HEK293 (cell line): ENCODE results near the gene ARMH3.
"Not testable (repeated sequence)": the region's sequence is repeated elsewhere in the genome, so short reads cannot be mapped to it uniquely, and the experiment has no call there.

ENCODE experiments used
- CTCF ChIA-PET: fragments of 350-600 bp; formaldehyde crosslinking; extraction: SDS; loops from one replicate; lab custom pipeline; 2021; ENCODE audit warnings: antibody characterized with exemption; lab: Yijun Ruan, JAX
- POLR2A ChIA-PET: fragments of 300-600 bp; formaldehyde crosslinking; extraction: SDS; loops from one replicate; lab custom pipeline; 2020; ENCODE audit warnings: antibody characterized with exemption, inconsistent platforms; lab: Yijun Ruan, JAX
- H3K27ac ChIP-seq: fragments of 200-500 bp; sonication (Bioruptor generic); 2 replicates; pipeline ENCODE4 v1.5.1; 2014; ENCODE audit warnings: low read depth, low read length, control low read depth, inconsistent platforms; ENCODE audit errors: extremely low read depth
- H3K36me3 ChIP-seq, 2 experiments: fragments of 200-500 bp in 1 of 2; sonication (Bioruptor generic) in 1 of 2; 1 replicate in 1 of 2; 2 replicates in 1 of 2; pipeline ENCODE4 v1.5.1; 2014 to 2017; ENCODE audit warnings: inconsistent platforms in 2 of 2, low read length in 2 of 2; ENCODE audit not compliant: control insufficient read depth in 2 of 2, insufficient read depth in 1 of 2
- H3K4me1 ChIP-seq: fragments of 200-500 bp; sonication (Bioruptor generic); 2 replicates; pipeline ENCODE4 v1.5.1; 2014; ENCODE audit warnings: mild to moderate bottlenecking, low read length, inconsistent platforms; ENCODE audit not compliant: control insufficient read depth, insufficient read depth
- H3K4me3 ChIP-seq: 2 replicates; pipeline ENCODE4 v1.5.1; 2011; ENCODE audit warnings: low read depth, mild to moderate bottlenecking, control low read depth, low read length, moderate library complexity
- H3K9me3 ChIP-seq: fragments of 200-500 bp; sonication (Bioruptor generic); 2 replicates; pipeline ENCODE4 v1.5.1; 2014; ENCODE audit warnings: low read depth, low read length, inconsistent platforms; ENCODE audit not compliant: control insufficient read depth, insufficient read depth
- ATF2 ChIP-seq: fragments of 450-650 bp; formaldehyde crosslinking; IDR thresholded peaks from 2 replicates; pipeline ENCODE4 v1.5.1; 2016; ENCODE audit warnings: missing biosample characterization, missing genetic modification characterization, low read depth
- GLI4 ChIP-seq: fragments of 450-650 bp; formaldehyde crosslinking; IDR thresholded peaks from 2 replicates; pipeline ENCODE4 v1.5.1; 2016; ENCODE audit warnings: missing biosample characterization, missing genetic modification characterization
- KLF1 ChIP-seq: fragments of 450-650 bp; formaldehyde crosslinking; IDR thresholded peaks from 2 replicates; pipeline ENCODE4 v1.5.1; 2016; ENCODE audit warnings: missing biosample characterization, missing genetic modification characterization
- KLF8 ChIP-seq: fragments of 450-650 bp; formaldehyde crosslinking; IDR thresholded peaks from 2 replicates; pipeline ENCODE4 v1.5.1; 2016; ENCODE audit warnings: missing biosample characterization, missing genetic modification characterization
- PRDM1 ChIP-seq: fragments of 450-650 bp; formaldehyde crosslinking; IDR thresholded peaks from 2 replicates; pipeline ENCODE4; 2016; ENCODE audit warnings: missing biosample characterization, missing genetic modification characterization
- SETDB1 ChIP-seq: IDR thresholded peaks from one replicate; pipeline ENCODE4 v1.6.1; 2017; ENCODE audit warnings: mild to moderate bottlenecking, low read length, moderate library complexity, mixed read lengths; ENCODE audit not compliant: insufficient read length
- YY1 ChIP-seq: fragments of 450-650 bp; formaldehyde crosslinking; IDR thresholded peaks from 2 replicates; pipeline ENCODE4 v1.5.1; 2018; ENCODE audit warnings: missing biosample characterization, missing genetic modification characterization
- YY2 ChIP-seq: fragments of 450-650 bp; formaldehyde crosslinking; IDR thresholded peaks from 2 replicates; pipeline ENCODE4 v1.5.1; 2016; ENCODE audit warnings: missing biosample characterization, missing genetic modification characterization
- ZBTB7A ChIP-seq: fragments of 450-650 bp; formaldehyde crosslinking; IDR thresholded peaks from 2 replicates; pipeline ENCODE4 v1.5.1; 2016; ENCODE audit warnings: low read depth, missing biosample characterization, missing genetic modification characterization
- ZNF133 ChIP-seq: fragments of 450-650 bp; formaldehyde crosslinking; IDR thresholded peaks from 2 replicates; pipeline ENCODE4 v1.5.1; 2016; ENCODE audit warnings: missing biosample characterization, missing genetic modification characterization
- ZNF157 ChIP-seq: fragments of 450-650 bp; formaldehyde crosslinking; IDR thresholded peaks from 2 replicates; pipeline ENCODE4 v1.5.1; 2016; ENCODE audit warnings: missing biosample characterization, missing genetic modification characterization
- ZNF366 ChIP-seq: fragments of 450-650 bp; formaldehyde crosslinking; conservative IDR thresholded peaks from 2 replicates; pipeline ENCODE4 v1.5.1; 2016; ENCODE audit warnings: missing biosample characterization, missing genetic modification characterization
- ZNF394 ChIP-seq: fragments of 450-650 bp; formaldehyde crosslinking; IDR thresholded peaks from 2 replicates; pipeline ENCODE4 v1.5.1; 2016; ENCODE audit warnings: missing biosample characterization, missing genetic modification characterization, mild to moderate bottlenecking, moderate library complexity, borderline replicate concordance
- ZNF596 ChIP-seq: fragments of 450-650 bp; IDR thresholded peaks from 2 replicates; pipeline ENCODE4 v1.5.0; 2018; ENCODE audit warnings: missing biosample characterization, mild to moderate bottlenecking, missing genetic modification characterization, moderate library complexity
- ZNF664 ChIP-seq: fragments of 450-650 bp; formaldehyde crosslinking; IDR thresholded peaks from 2 replicates; pipeline ENCODE4 v1.5.1; 2016; ENCODE audit warnings: missing biosample characterization, missing genetic modification characterization
- ZNF792 ChIP-seq: fragments of 450-650 bp; formaldehyde crosslinking; IDR thresholded peaks from 2 replicates; pipeline ENCODE4 v1.5.1; 2016; ENCODE audit warnings: missing biosample characterization, missing genetic modification characterization
- ZSCAN18 ChIP-seq: fragments of 450-650 bp; formaldehyde crosslinking; IDR thresholded peaks from 2 replicates; pipeline ENCODE4 v1.5.1; 2016; ENCODE audit warnings: missing biosample characterization, missing genetic modification characterization
- ZSCAN4 ChIP-seq: fragments of 450-650 bp; formaldehyde crosslinking; IDR thresholded peaks from 2 replicates; pipeline ENCODE4 v1.5.1; 2017; ENCODE audit warnings: missing biosample characterization, missing genetic modification characterization

The ARMH3 gene

GRCh38 chr10:102059987-102060386 is 4.0 kb upstream of the ARMH3 start:
- CTCF ChIA-PET = interaction anchor here (1.6 kb wide), 1 partner anchor 13 kb away, joined by 5 read pairs; no protein-coding TSS in a partner anchor
- H3K9me3 ChIP-seq = no peaks in the 10 kb centered on the region
- H3K4me3 ChIP-seq = no peak overlapping the region
- POLR2A ChIA-PET = interaction anchor here (0.6 to 1.4 kb wide), 2 partner anchors 9 to 27 kb away, joined by 3 to 4 read pairs; no protein-coding TSS in a partner anchor
- TF ChIP-seq ZSCAN4 (tag by site-specific recombination) (no peak), SETDB1 (no peak), ZNF664 (tag by site-specific recombination) (no peak), YY2 (no peak), ATF2 (tag by site-specific recombination) (no peak), ZNF133 (tag by site-specific recombination) (no peak), ZSCAN18 (tag by site-specific recombination) (no peak)
- no peak overlapping the region for H3K27ac ChIP-seq
- no peaks in the 10 kb centered on the region; the same call in 1 of the 2 replicates for H3K4me1 ChIP-seq
- no peaks in the 10 kb centered on the region for H3K36me3 ChIP-seq

GRCh38 chr10:102054881-102055646 is 909 bp downstream of the ARMH3 start:
- not testable (repeated sequence) for H3K36me3 ChIP-seq, H3K9me3 ChIP-seq
- TF ChIP-seq ZNF394 (tag by site-specific recombination) = peak; percentile 85
- TF ChIP-seq KLF8 (tag by site-specific recombination) = peak; percentile 34; the same call in 1 of the 2 replicates
- peak; percentile 56; the same call in 1 of the 2 replicates for TF ChIP-seq ZBTB7A
- 0 out of 2 replicates have a peak, but pooled peaks have one; percentile 23 for TF ChIP-seq YY1 (tag by site-specific recombination)
- TF ChIP-seq PRDM1 (tag by site-specific recombination) = peak; percentile 90
- TF ChIP-seq GLI4 (tag by site-specific recombination) = 0 out of 2 replicates have a peak, but pooled peaks have one; percentile 35
- peak; percentile 42 for TF ChIP-seq KLF1
- Histone ChIP-seq H3K4me1 (peaks cover 10% of the 10 kb centered on the region), H3K27ac (peak overlapping the region; percentile 81), H3K4me3 (peak overlapping the region; percentile 64)
- POLR2A ChIA-PET = interaction anchor here (0.6 to 2.8 kb wide), 7 partner anchors 11 to 237 kb away, joined by 3 to 14 read pairs (median 5); partner anchors contain the start of genes HPS6 and OGA
- CTCF ChIA-PET = interaction anchor here (0.7 to 1.9 kb wide), 5 partner anchors 13 to 214 kb away, joined by 3 to 7 read pairs (median 3); no protein-coding TSS in a partner anchor

- ChIA-PET POLR2A (no interaction called here), CTCF (interaction anchor here (0.6 to 1.1 kb wide), 2 partner anchors 17 to 56 kb away, joined by 3 read pairs; no protein-coding TSS in a partner anchor)
- Histone ChIP-seq H3K4me3 (no peak overlapping the region), H3K36me3 (no peaks in the 10 kb centered on the region; a peak in 1 of 3 replicates), H3K4me1 (peaks cover 6% of the 10 kb centered on the region), H3K27ac (no peak overlapping the region), H3K9me3 (no peaks in the 10 kb centered on the region)
- TF ChIP-seq ZNF596 (tag by site-specific recombination) (peak; percentile 68; the same call in 1 of the 2 replicates), ZNF366 (peak; percentile 65), ZNF157 (tag by site-specific recombination) (no peak), ZNF792 (tag by site-specific recombination) (no peak), PRDM1 (tag by site-specific recombination) (peak; percentile 80)
- TF ChIP-seq, all 188 proteins: peak for 3
Measured at GRCh38 chr10:102046095-102046494, 9.9 kb downstream of the ARMH3 start.
